ENCODE results near the gene RIN1.
A peak's percentile ranks its signal among the peaks of the same experiment; 100 is the strongest.

Gene RIN1

GRCh38 chr11:66282468-66283455 lies 53.5 kb downstream of the RIN1 start:
- in situ Hi-C loops (cut with HindIII; ENCODE audit: low pct_ligation_motif_present, low sequenced_read_pairs), result no loop called here
- no peak overlapping the region for H3K27ac ChIP-seq
- DNase-seq, result peak; percentile 94
- H3K4me3 ChIP-seq (ENCODE audit: low read depth, low read length), result no peak overlapping the region
- H3K27me3 ChIP-seq (replicated peaks), result no peaks in the 10 kb centered on the region
- TF ChIP-seq, protein P1, sequence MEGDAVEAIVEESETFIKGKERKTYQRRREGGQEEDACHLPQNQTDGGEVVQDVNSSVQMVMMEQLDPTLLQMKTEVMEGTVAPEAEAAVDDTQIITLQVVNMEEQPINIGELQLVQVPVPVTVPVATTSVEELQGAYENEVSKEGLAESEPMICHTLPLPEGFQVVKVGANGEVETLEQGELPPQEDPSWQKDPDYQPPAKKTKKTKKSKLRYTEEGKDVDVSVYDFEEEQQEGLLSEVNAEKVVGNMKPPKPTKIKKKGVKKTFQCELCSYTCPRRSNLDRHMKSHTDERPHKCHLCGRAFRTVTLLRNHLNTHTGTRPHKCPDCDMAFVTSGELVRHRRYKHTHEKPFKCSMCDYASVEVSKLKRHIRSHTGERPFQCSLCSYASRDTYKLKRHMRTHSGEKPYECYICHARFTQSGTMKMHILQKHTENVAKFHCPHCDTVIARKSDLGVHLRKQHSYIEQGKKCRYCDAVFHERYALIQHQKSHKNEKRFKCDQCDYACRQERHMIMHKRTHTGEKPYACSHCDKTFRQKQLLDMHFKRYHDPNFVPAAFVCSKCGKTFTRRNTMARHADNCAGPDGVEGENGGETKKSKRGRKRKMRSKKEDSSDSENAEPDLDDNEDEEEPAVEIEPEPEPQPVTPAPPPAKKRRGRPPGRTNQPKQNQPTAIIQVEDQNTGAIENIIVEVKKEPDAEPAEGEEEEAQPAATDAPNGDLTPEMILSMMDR (IDR thresholded peaks at IDR 0.05; ENCODE audit: low read depth, low read length, missing control alignments), result peak; percentile 96
- peaks cover 15% of the 10 kb centered on the region for H3K36me3 ChIP-seq (replicated peaks)

All from brain microvascular endothelial cell (primary cell).